PC-3 (cell line): ENCODE results near the gene CLASP1.

Source experiments
- CTCF ChIP-seq: fragments of 300-600 bp; sonication (generic); conservative IDR thresholded peaks from 2 replicates; pipeline ENCODE4 v1.5.1; 2017; ENCODE audit warnings: antibody characterized with exemption, low read depth, mild to moderate bottlenecking, low read length
- EZH2 ChIP-seq: fragments of 300-600 bp; sonication (generic); IDR thresholded peaks from one replicate; pipeline ENCODE4 v1.6.1; 2017; ENCODE audit warnings: antibody characterized with exemption, mild to moderate bottlenecking, low read length; ENCODE audit not compliant: unreplicated experiment
- EZH2phosphoT487 ChIP-seq: fragments of 300-600 bp; sonication (generic); IDR thresholded peaks from 2 replicates; pipeline ENCODE4 v1.6.1; 2018; ENCODE audit warnings: mild to moderate bottlenecking, antibody characterized with exemption, low read length, borderline replicate concordance

GRCh38 chr2:121298476-121298875 lies 350.8 kb downstream of the CLASP1 start:
- no peak for TF ChIP-seq CTCF
- no peak for TF ChIP-seq EZH2phosphoT487
- TF ChIP-seq EZH2: no peak
